NCI-H2227 (cell line): ENCODE results near the gene C11orf21.

ENCODE experiments used
- DNase-seq: peaks from one replicate; lab custom pipeline; 2025; ENCODE audit not compliant: unreplicated experiment; lab: John Stamatoyannopoulos, UW

The C11orf21 gene

GRCh38 chr11:2321311-2321683 is 19.6 kb upstream of the C11orf21 start:
- DNase-seq, result no peak

GRCh38 chr11:2320568-2321310 is 19.0 kb upstream of the C11orf21 start:
- no peak for DNase-seq

- no peak for DNase-seq
Measured at GRCh38 chr11:2319791-2320472, 18.2 kb upstream of the C11orf21 start.

GRCh38 chr11:2318707-2319106 is 17.0 kb upstream of the C11orf21 start:
- DNase-seq, result no peak

- DNase-seq, result no peak
Measured at GRCh38 chr11:2318123-2318522, 16.4 kb upstream of the C11orf21 start.

GRCh38 chr11:2317354-2318050 is 15.8 kb upstream of the C11orf21 start:
- no peak for DNase-seq

- no peak for DNase-seq
Measured at GRCh38 chr11:2316963-2317244, 15.2 kb upstream of the C11orf21 start.

GRCh38 chr11:2316169-2316962 is 14.6 kb upstream of the C11orf21 start:
- no peak for DNase-seq

GRCh38 chr11:2315395-2316168 is 13.9 kb upstream of the C11orf21 start:
- no peak for DNase-seq

GRCh38 chr11:2314525-2315394 is 13.0 kb upstream of the C11orf21 start:
- peak; percentile 46 for DNase-seq

- no peak for DNase-seq
Measured at GRCh38 chr11:2314136-2314524, 12.4 kb upstream of the C11orf21 start.

GRCh38 chr11:2313051-2313951 is 11.6 kb upstream of the C11orf21 start:
- no peak for DNase-seq

GRCh38 chr11:2312232-2313042 is 10.7 kb upstream of the C11orf21 start:
- DNase-seq, result no peak

- DNase-seq, result peak; percentile 41
Measured at GRCh38 chr11:2311353-2312133, 9.8 kb upstream of the C11orf21 start.

GRCh38 chr11:2310786-2311352 is 9.2 kb upstream of the C11orf21 start:
- DNase-seq, result no peak

- no peak for DNase-seq
Measured at GRCh38 chr11:2310073-2310785, 8.5 kb upstream of the C11orf21 start.
